GM12878 (cell line): ENCODE data around the gene JAG2.

Experiments
- ATF7 ChIP-seq: fragments of 450-650 bp; IDR thresholded peaks from 2 replicates; pipeline ENCODE4 v1.6.1; 2016; ENCODE audit warnings: low read depth, mild to moderate bottlenecking
- CHD2 ChIP-seq: IDR thresholded peaks from 2 replicates; pipeline ENCODE4 v1.6.1; 2011; ENCODE audit warnings: low read depth, low read length, improper control_type of control experiment, borderline replicate concordance
- MXI1 ChIP-seq: fragments of 150-350 bp; IDR thresholded peaks from 2 replicates; pipeline ENCODE4 v1.6.1; 2011; ENCODE audit warnings: low read depth, mild to moderate bottlenecking, inconsistent platforms, low read length, improper control_type of control experiment
- POLR2A ChIP-seq: IDR thresholded peaks from 2 replicates; pipeline ENCODE4 v1.6.1; 2011; ENCODE audit warnings: low read depth, mild to moderate bottlenecking, low read length
- ZBTB33 ChIP-seq: fragments of 450-650 bp; IDR thresholded peaks from 2 replicates; pipeline ENCODE4 v1.6.1; 2017; ENCODE audit warnings: mild to moderate bottlenecking
- ZNF24 ChIP-seq: fragments of 450-650 bp; IDR thresholded peaks from 2 replicates; pipeline ENCODE4 v1.6.1; 2017; ENCODE audit warnings: antibody characterized with exemption, mild to moderate bottlenecking
- TF ChIP-seq, protein P1 (sequence below): IDR thresholded peaks from 2 replicates; pipeline ENCODE4 v1.6.1; 2011; ENCODE audit warnings: low read depth, low read length, improper control_type of control experiment, borderline replicate concordance

- TF ChIP-seq POLR2A: no peak
- no peak for TF ChIP-seq ZBTB33
- TF ChIP-seq, protein P1, sequence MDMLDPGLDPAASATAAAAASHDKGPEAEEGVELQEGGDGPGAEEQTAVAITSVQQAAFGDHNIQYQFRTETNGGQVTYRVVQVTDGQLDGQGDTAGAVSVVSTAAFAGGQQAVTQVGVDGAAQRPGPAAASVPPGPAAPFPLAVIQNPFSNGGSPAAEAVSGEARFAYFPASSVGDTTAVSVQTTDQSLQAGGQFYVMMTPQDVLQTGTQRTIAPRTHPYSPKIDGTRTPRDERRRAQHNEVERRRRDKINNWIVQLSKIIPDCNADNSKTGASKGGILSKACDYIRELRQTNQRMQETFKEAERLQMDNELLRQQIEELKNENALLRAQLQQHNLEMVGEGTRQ: no peak
- no peak for TF ChIP-seq ATF7
- TF ChIP-seq MXI1: no peak
- TF ChIP-seq CHD2: no peak
- no peak for TF ChIP-seq ZNF24
Observed at GRCh38 chr14:105179191-105179590, 10.6 kb upstream of the JAG2 start.
